Measurements from ENCODE around the gene MRGPRF.
"Not testable (repeated sequence)": the region's sequence is repeated elsewhere in the genome, so short reads cannot be mapped to it uniquely, and the experiment has no call there.

The MRGPRF gene

DNA sequence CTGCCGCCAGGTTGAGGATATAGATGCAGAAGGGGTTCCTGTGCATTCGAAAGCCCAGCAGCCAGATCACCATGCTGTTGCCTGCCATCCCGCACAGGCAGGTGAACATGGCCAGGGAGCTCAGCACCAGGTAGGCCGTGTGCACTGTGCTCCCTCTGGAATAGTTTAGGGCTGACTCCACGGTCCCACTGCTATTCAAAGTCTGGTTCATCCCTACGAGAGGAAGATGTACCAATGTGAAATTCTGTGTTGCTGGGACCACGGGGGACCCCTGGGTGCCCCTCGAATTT, 32.3 kb downstream of the MRGPRF start, which contains the start of gene MRGPRD:
MRGPRD (minus strand) TSS at position 211 of the 290 bp plus-strand sequence; CDS start at position 211, 0 bp downstream.
- DNase-seq = no peak

DNA sequence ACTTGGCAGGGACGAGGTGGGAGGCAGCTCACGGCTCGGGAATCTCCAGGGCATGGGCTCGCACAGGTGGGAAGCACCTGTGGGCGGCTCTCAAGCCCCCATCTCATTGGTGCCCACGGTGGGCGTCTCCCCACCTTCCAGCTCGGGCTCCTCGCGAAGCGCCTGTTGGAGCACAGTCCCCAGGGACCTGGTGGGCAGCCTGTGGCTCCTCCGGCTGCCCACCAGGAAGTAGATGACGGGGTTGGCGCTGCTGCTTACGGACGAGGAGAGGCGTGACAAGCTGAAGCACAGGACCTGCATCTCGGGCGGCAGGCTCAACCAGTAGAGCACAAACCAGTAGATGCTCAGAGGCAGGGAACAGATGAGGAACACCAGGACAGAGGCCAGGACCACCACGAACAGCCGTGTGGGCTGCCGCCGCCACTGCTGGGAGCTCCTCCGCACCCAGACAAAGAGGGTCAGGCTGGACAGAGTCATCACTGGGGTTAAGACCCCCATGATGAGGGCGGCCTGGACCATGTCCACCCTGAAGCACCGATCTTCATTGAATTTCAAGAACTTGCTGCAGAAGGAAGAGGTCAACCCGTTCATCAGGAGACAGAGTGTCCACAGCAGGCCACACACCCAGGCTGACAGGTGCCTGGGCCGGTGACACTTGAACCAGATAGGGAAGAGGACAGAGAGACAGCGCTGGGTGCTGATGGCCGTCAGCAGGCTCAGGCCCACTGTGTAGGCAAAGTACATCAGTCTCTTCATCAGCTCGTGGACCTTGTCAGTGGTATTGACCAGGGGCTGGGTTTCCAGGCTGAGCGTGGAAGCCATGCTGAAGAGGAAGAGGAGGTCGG, 32.9 kb downstream of the MRGPRF start:
- no peak for DNase-seq

DNA sequence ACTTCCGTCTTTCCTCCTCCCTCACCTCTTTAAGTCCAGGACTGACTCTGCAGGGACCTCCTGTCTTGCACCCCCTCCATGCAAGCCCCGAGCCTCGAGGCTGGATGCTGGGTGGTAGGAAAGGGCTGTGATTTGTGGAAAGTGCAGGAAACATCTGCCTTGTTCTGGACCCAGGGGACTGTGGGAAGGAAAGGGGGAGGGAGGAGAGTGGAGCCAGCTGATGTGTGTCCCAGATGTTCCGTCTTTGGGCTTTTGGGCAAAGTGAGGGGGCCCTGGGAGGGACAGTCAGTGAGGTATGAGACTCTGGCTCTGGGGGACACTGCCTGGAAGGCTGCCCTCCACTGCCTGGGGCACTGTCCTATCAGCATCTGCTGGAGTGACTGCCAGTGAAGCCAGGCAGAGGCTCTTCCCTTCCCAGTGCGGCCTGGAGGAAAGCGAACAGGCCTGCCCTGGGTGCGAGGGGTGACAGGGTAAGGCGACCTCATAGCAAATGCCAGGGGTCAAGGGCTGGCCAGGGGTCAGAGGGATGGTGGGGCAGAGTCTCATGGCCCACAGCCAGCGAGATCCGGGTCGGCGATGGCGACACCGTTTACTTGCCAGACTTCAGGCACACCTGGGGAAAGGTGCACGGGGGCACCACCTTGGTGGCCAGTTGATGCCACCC, 34.0 kb downstream of the MRGPRF start:
- no peak for DNase-seq

DNA sequence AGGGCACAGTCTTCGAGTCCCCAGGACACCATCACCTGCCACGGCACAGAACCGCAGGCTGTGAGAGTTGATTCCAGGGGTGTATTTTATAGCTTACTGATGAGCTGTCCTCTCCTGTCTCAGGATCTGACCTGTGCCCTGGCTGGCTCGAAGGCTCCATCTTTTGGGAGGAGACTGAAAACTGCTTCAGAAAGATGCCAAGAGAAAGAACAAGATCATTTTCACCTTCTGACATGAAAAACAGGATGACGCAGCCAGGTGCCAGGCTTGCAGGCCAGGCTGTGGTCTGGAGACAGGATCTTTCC, 34.5 kb downstream of the MRGPRF start:
- DNase-seq = no peak

DNA sequence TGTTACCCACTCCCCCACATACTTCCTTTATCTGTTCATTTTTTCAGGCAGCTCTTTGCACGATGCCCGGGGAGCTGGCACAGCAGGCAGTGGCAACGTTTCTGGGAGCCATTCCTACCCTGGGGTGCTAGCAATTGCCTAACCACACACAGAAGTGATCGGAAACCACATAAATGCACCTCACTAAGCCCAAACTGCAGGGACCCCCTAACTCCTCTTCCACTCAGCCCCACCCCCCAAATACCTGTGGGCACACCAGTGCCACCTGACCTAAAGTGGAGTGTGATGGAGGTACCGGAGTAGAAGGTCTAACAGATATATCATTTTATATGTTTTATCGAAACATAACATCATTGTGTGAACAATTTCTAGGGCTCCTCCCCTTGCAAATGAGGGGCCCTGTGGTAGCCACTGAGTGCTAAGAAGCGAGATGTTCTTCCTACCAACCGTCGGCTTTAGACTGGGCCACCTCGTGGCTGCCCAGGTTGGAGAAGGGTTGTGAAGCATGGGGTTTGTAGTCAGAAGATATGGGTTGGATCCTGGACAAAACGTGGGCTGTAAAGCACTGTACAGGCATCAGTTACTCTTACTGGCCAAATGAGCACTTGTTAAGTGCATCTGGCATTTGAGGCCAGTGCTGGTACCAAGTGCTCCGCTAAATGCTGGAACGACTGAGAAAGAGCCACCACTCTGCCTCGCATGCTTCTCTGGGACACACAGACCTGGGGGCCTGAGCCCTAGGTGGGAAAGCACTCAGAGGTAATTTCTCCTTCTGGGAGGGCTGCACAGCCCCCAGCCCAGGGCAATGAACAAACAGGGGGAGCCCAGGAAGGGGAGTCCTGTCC, 35.0 kb downstream of the MRGPRF start:
- DNase-seq = no peak

DNA sequence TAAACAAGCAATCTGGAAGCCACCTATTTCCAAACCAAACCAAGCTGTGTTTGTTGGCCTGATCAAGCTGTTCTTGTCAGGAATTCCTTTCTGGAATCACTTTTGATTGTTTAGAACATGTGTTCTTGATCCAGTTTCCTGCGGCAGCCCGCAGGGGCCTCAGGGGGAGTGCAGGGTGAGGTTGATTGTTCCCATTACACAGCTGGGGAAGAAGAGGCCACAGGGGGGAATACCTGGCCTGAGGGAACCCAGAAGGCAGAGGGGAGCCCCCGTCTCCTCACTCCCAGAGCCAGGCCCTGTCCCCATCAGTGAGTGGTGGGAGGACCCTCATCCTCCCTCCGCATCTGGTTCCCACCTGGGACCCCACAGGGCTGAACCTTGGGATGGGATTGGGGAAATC, 36.5 kb downstream of the MRGPRF start:
- no peak for DNase-seq

DNA sequence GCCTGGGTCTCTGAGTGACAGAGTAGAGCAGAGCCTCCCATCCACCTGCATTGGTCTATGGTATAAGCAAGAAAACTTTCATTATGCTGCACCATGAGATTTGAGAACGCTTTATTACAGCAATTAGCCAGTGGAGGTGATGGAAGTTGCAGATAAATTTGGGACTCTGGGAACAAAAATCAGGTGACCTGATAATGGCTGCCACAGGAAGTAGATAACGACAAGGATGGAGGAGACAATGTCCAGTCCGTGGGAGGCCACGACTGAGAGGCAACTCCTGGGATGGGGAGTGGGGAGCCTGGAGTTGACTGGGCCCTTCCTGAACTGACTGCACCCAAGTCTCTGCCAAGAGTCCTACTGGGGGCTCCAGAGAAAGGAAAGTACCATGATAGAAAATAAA, 37.0 kb downstream of the MRGPRF start:
- DNase-seq = no peak

DNA sequence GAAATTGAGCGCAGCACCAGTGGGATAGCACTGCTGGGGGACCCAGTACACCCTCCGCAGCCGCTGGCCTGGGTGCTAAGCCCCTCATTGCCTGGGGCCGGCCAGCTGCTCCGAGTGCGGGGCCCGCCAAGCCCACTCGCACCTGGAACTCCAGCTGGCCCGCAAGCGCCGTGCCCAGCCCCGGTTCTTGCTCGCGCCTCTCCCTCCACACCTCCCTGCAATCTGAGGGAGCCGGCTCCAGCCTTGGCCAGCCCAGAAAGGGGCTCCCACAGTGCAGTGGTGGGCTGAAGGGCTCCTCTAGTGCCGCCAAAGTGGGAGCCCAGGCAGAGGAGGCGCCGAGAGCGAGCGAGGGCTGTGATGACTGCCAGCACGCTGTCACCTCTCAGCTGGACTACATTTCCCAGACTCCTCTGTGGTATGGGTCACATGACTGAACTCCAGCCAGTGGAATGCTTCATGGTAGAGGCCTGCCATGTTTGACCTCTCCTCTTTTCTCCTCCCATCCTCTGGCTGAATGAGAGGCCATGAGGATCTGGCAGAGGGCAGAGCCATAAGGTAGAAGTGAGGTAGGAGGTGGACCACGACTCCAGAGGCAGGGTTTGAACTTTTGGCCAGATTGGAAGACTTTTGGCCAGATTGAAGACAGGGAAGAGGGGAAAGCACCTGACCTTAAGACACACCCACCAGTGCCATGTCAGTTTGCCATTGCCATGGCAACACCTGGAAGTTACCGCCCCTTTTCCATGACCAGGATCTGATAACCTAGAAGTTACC, 38.4 kb downstream of the MRGPRF start:
- DNase-seq = no peak

DNA sequence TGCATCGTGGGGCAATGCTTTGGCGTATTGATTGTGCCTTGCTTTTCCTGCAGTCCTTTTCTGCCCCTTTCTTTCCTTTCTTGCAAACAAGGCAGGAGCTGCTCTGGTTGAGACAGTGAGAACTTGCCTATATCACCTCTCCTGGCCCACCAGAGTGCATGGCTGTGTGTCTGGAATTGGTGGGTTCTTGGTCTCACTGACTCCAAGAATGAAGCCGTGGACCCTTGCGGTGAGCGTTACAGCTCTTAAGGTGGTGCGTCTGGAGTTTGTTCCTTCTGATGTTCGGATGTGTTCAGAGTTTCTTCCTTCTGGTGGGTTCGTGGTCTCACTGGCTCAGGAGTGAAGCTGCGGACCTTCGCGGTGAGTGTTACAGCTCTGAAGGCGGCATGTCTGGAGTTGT, 39.3 kb downstream of the MRGPRF start:
- DNase-seq = not testable (repeated sequence)

DNA sequence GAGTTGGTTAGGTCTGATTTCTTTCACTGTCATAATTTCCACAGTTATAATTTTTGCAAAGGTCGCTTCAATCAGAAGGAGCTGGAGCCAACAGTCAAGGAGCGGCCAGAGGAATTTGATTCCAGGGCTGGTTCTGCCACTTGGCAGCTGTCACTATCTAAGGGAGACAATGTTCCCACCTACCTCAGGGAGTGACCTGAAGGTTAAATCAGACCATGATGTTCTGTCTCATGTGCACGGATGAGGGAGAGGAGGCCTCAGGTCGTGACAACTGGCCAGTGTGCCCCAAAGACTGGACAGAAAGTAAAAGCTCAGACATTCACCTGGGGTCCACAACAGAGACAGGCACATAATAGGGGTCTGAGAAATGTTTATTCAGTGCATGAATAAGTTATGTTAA, 39.8 kb downstream of the MRGPRF start:
- DNase-seq = no peak

DNA sequence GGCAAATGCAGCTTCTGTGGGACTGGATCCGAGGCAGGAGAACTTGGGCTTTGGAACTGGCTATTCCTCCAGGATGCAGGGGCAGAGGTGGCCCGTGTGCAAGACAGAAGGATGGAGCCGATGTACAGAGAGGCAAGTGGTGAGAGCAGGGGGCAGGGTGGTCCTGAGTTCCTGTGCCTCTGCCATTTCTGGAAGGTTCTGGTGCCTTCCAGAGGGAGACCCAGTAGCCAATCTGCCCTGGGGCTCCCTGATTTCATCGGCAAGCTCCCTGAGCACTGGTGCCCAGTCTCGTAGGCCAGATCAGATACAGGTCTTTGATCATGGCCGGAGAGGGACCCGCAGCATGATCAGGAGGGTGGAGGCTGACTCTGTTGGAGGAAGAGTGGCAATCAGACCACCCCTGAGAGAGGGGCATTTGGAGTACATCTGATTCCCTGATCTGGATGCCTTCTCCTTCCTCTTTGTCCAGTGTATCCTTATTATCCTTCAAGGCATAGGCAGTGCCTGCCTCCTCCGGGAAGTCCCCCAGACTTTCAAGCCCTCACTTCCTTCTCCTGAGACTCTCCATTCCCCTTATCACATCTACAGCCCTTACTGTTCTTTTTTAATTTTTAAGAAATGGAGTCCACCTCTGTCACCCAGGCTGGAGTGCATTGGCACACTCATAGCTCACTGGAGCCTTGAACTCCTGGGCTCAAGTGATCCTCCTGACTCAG, 42.0 kb downstream of the MRGPRF start:
- DNase-seq = no peak

DNA sequence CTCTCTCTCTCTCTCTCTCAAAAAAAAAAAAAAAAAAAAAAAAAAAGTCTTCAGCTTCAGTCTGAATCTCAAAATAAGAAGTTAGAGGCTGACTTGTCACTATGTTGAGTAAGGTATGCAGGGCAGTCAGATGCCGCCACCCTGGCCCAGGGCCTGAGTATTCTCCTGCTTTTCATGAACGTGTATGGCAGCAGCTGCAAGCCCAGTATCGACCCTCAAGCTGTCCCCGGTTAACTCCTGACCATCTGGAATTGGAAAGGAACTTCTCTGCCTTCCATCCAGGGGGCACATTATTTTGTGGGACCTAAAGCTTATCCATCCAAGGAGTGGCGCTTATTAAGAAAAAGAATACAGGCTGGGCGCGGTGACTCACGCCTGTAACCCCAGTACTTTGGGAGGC, 43.7 kb downstream of the MRGPRF start:
- DNase-seq = no peak

DNA sequence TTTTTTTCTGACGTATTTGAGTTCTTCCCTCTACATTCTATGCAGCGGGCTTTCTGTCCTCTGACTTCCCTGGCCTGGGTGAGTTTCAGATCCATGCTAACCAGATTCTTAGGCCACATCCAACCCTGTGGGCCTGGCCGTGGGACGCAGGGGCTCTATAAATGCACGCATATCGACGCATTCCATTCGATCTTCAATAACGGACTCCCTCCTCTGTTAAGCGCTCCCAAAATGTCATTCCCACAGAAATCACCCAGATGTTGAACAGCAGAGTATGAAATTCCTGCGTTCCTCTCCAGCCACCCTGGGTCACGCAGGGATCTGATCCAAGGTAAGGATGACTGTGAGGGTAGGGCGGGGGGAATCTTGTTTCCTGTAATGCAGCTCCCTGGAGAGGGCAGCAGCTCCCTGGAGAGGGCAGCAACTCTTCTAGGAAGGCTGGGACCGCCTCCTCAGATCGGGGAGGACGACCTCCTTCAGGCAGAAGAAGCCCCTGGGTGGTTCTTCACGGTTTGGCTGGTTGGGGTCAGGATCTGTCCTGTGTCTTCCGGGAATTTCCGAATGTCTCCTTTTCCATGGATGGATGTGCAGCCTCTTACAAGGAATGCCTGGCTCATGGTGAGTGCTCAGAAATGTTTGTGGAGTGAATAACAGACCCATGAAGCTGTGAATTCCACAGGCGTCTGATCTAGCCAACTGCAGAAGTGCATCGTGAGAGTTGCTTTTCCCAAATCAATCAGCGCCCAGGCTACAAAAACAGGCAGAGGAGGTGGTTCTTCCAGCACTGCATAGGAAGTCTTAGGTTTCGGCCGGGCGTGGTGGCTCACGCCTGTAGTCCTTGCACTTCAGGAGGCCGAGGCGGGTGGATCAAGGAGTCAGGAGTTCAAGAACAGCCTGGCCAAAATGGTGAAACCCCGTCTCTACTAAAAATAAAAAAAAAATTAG, 44.5 kb downstream of the MRGPRF start:
- DNase-seq = no peak

DNA sequence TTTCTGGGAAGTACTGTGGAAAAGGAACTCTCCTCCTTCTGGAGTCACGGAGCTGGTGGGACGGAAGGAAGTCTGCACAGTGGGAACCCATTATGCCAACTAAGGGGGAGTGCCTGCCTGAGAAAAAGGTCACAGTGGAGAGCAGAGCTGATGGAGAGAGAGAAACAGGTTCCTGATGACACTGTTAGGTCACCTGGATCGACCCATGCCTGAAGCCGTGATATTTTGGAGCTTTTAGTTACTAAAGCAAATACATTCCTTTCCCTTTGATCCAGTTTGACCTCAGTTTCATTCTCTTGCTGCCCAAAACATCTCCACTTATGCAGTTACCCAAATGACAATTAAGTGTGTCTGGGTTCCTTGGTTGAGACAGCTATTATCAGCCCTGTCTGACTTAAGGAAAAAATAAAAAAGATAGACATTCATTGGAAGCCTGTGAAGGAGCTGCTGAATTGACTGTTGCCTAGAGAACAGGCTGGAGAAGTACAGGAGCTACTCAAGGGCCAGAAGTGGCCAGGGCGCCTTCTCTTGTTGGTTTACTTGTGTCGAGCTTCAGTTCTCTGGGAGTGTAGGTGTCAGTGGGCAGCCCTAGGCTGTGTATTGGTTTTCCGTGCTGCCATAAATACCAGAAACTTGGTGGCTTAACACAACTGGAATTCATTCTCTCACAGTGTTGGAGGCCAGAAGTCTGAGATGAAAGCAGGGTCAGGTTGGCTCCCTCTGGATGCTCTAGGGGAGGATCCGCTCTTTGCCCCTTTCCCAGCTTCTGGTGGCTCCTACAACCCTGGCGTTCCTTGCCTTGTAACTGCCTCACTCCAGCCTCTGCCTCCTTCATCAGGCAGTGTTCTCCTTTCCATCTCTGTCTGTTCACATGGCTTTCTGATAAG, 45.9 kb downstream of the MRGPRF start:
- DNase-seq = no peak

DNA sequence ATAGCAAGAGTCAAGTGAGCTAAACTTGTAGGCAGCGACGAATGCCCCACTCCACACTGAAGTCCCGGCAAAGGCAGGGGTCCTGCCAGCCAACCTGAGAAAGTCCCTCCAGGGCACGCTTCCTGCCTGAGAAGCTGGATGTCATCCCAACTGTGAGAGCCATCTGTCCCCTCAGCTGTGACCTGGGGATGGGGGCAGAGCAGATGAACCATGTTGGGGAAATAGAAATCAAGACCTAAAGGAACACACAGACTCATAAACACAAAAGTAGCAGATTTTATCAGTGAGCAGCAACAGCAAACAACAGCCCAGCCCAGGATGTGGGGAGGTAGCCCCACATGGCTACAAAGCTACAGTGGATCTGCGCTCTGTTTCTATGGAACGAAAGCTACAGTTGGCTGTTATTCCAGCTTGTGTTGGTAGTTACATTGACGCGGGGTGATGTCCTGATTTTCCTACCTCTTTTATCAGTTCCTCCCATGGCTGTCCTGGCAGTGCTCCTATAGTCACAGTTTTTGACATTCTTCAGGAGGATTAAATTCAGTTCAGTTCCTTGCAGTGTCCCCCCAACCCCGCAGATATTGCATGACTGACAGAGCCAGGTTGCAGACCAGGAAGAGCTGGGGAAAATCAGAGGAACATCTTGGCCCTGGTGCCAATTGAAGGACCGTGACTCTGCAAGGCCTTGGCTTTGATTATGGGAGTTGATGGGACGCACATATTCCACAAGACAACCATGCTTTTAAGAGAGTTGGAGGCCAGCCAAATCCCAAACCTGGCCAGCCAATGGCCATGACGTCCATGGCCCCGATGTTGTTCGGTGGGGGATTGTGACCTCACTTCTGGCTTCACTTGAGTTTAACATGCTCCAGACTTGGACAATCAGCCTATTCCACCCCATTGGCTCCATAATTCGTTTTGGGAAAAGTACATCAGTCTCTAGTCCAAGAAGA, 46.9 kb downstream of the MRGPRF start:
- no peak for DNase-seq

DNA sequence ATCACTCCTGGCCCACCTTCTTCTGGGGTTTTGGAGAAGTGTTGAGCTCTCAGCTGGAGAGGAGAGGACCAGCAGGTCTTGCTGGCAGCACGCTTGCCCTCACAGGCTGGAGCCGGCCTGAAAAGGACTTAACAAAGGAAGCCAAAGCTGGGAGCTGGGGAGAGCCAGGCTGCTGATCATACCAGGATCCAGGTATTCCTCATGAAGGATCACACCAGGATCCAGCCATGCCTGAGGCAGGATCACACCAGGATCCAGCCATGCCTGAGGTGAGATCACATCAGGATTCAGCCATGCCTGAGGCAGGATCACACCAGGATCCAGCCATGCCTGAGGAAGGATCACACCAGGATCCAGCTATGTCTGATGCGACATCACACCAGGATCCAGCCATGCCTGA, 49.3 kb downstream of the MRGPRF start:
- DNase-seq = no peak

DNA sequence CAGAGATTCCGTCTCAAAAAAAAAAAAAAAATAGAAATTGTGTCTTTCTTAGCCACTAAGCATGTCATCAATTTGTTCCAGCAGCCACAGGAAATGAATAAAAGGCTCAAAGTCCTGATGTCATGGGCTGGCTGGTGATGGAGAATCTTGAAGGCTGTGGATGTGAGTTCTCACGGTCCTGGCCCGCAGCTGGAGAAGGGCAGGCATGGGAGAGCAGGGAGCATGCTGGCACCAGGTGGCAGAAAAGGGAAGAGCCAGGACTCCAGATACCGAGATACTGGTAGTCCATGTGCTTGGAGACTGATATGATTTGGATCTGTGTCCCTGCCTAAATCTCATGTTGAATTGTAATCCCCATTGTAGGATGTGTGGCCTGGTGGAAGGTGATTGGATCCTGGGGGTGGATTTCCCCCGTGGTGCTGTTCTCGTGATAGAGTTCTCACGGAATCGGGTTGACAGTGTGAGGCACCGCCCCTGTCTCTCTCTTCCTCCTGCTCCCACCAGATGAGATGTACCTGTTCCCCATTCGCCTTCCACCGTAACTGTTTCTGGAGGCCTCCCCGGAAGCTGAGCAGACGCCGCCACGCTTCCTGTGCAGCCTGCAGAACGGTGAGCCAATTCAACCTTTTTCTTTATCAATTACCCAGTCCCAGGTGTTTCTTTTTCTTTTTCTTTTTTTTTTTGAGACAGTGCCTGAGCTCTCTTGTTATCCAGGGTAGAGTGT, 50.4 kb downstream of the MRGPRF start:
- no peak for DNase-seq

DNA sequence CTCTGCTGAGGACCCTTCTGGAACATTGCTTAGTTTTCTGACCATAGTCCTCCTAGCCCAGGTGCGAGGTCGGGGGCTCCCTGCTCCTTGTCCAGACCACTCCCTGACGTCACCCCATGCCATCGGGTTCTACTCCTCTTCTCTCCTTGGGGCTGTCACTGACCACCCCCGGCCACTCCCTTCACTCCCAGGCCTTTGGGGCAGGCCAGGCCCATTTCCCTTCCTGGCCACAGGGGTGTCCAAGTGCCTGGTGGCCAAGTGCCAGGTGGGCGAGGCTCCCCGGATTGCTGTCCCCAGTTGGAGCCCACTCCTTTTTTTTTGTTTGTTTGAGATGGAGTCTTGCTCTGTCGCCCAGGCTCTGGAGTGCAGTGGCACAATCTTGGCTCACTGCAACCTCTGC, 51.8 kb downstream of the MRGPRF start:
- DNase-seq = no peak

Measured in activated CD8-positive, alpha-beta memory T cell treated with anti-CD3 and anti-CD28 coated beads, Interleukin-2, amount 50 U/mL, for 4 hours (primary cell).